GM12878 (cell line): ENCODE measurements around the gene CCL15. TPM values are rescaled to one million over a fixed set of nuclear protein-coding genes. Genes with fewer than 3 reads are reported as not detected.

Source experiments
- ATF7 ChIP-seq: fragments of 450-650 bp; IDR thresholded peaks from 2 replicates; pipeline ENCODE4 v1.6.1; 2016; ENCODE audit warnings: low read depth, mild to moderate bottlenecking
- CBX3 ChIP-seq: fragments of 200-600 bp; sonication (generic); IDR thresholded peaks from 2 replicates; pipeline ENCODE4 v1.6.1; 2016; ENCODE audit warnings: low read depth, borderline replicate concordance
- CREM ChIP-seq: IDR thresholded peaks from 2 replicates; pipeline ENCODE4 v1.6.1; 2014; ENCODE audit warnings: antibody characterized with exemption, low read depth
- EGR1 ChIP-seq, 2 experiments: IDR thresholded peaks; 1 replicate in 1 of 2; 2 replicates in 1 of 2; pipeline ENCODE4 v1.6.1; 2011 to 2012; ENCODE audit warnings: low read depth in 2 of 2, low read length in 2 of 2, borderline replicate concordance in 1 of 2, mild to moderate bottlenecking in 1 of 2, moderate library complexity in 1 of 2
- ESRRA ChIP-seq: IDR thresholded peaks from 2 replicates; pipeline ENCODE4 v1.6.1; 2012; ENCODE audit warnings: mild to moderate bottlenecking, low read length, improper control_type of control experiment
- FOXM1 ChIP-seq: IDR thresholded peaks from 2 replicates; pipeline ENCODE4 v1.6.1; 2012; ENCODE audit warnings: low read depth, mild to moderate bottlenecking, inconsistent platforms, low read length, moderate library complexity
- IKZF1 ChIP-seq: fragments of 450-650 bp; conservative IDR thresholded peaks from 2 replicates; pipeline ENCODE4 v1.6.1; 2017; ENCODE audit warnings: antibody characterized with exemption, mild to moderate bottlenecking
- KAT2A ChIP-seq: conservative IDR thresholded peaks from 2 replicates; pipeline ENCODE4 v1.6.1; 2011; ENCODE audit warnings: low read depth, low read length; ENCODE audit not compliant: control insufficient read depth
- MEF2B ChIP-seq: fragments of 450-650 bp; IDR thresholded peaks from 2 replicates; pipeline ENCODE4 v1.6.1; 2018; ENCODE audit warnings: mild to moderate bottlenecking, moderate library complexity; ENCODE audit not compliant: partially characterized antibody, poor library complexity, severe bottlenecking
- NFIC ChIP-seq: IDR thresholded peaks from 2 replicates; pipeline ENCODE4 v1.6.1; 2012; ENCODE audit warnings: low read depth, mild to moderate bottlenecking, inconsistent platforms, low read length, moderate library complexity
- NR2F1 ChIP-seq: fragments of 450-650 bp; conservative IDR thresholded peaks from 2 replicates; pipeline ENCODE4 v1.6.1; 2017; ENCODE audit warnings: mild to moderate bottlenecking
- POLR2AphosphoS5 ChIP-seq: IDR thresholded peaks from 2 replicates; pipeline ENCODE4 v1.6.1; 2011; ENCODE audit warnings: mild to moderate bottlenecking, low read length, inconsistent platforms
- SRF ChIP-seq, 2 experiments: IDR thresholded peaks; 2 replicates each; pipeline ENCODE4 v1.6.1; 2011; ENCODE audit warnings: low read depth in 2 of 2, low read length in 2 of 2, mild to moderate bottlenecking in 1 of 2, moderate library complexity in 1 of 2
- TAF1 ChIP-seq: IDR thresholded peaks from 2 replicates; pipeline ENCODE4 v1.6.1; 2011; ENCODE audit warnings: mild to moderate bottlenecking, low read depth, low read length, borderline replicate concordance
- TCF7 ChIP-seq: IDR thresholded peaks from 2 replicates; pipeline ENCODE4 v1.6.1; 2014; ENCODE audit warnings: antibody characterized with exemption, borderline replicate concordance
- YBX1 ChIP-seq: fragments of 450-650 bp; IDR thresholded peaks from 2 replicates; pipeline ENCODE4 v1.6.1; 2016; ENCODE audit warnings: antibody characterized with exemption
- ZNF384 ChIP-seq: IDR thresholded peaks from 2 replicates; pipeline ENCODE4 v1.6.1; 2012; ENCODE audit warnings: low read depth, mild to moderate bottlenecking, low read length, improper control_type of control experiment, borderline replicate concordance
- polyA plus RNA-seq, 11 experiments: library from polyadenylated mRNA; depleted of rRNA in 4 of 11; unstranded in 6 of 11; stranded (reverse) in 5 of 11; fragments of >200 nt; fragmentation: Nextera tagmentation in 4 of 11; fragmentation: Illumina TruSeq in 1 of 11; extraction: Ambion mirVana in 4 of 11; extraction: Trizol in 1 of 11; gene quantifications; 1 replicate in 1 of 11; 2 replicates in 10 of 11; pipeline versions ENCODE4 v1.2.1 to v1.2.3, GENCODE V29; 2011 to 2016; ENCODE audit warnings: inconsistent platforms in 2 of 11, missing spikeins in 2 of 11, low read depth in 1 of 11
- total RNA-seq, 4 experiments: library from RNA; depleted of rRNA in 3 of 4; stranded (reverse); fragments of >200 nt in 3 of 4; fragmentation: Illumina TruSeq in 1 of 4; extraction: Trizol in 1 of 4; gene quantifications; 2 replicates each; pipeline versions ENCODE4 v1.2.1 to v1.2.3, GENCODE V29; 2013 to 2021
- TF ChIP-seq, protein P1 (sequence below): IDR thresholded peaks from 2 replicates; pipeline ENCODE4 v1.6.1; 2012; ENCODE audit warnings: improper control_type of control experiment, low read depth, low read length; ENCODE audit not compliant: insufficient replicate concordance
- TF ChIP-seq, protein P2 (sequence below): IDR thresholded peaks from 2 replicates; pipeline ENCODE4 v1.6.1; 2012; ENCODE audit warnings: low read length, inconsistent platforms
- TF ChIP-seq, protein P3 (sequence below): fragments of 450-650 bp; IDR thresholded peaks from 2 replicates; pipeline ENCODE4 v1.6.1; 2017; ENCODE audit warnings: borderline replicate concordance
- TF ChIP-seq, protein P4 (sequence below): IDR thresholded peaks from 2 replicates; pipeline ENCODE4 v1.6.1; 2011; ENCODE audit warnings: borderline replicate concordance, low read depth, mild to moderate bottlenecking, moderate library complexity, mixed read lengths, low read length; ENCODE audit not compliant: insufficient read depth; ENCODE audit errors: extremely low read length
- TF ChIP-seq, protein P5 (sequence below): fragments of 450-650 bp; IDR thresholded peaks from 2 replicates; pipeline ENCODE4 v1.6.1; 2014; ENCODE audit warnings: mild to moderate bottlenecking

CCL15 gene
- total and polyA plus RNA-seq, 10 of the 15 experiments (the other 5 are each of a cell fraction or from before 2014, with no cell fraction given) = 0.12 TPM; not detected in 9

DNA sequence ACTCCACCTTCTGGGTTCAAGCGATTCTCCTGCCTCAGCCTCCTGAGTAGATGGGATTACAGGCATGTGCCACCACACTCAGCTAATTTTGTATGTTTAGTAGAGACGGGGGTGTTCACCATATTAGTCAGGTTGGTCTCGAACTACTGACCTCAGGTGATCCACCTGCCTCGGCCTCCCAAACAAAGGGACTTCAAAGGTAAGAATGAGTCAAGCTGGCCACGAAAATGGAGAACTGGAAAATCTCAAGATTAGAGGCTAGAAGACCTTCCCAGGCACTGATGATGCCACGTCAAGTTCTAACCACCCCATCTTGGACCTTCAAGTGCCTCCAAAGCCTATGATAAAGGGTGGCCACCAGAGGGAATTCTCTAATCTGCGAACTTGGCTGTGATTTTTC is 1.3 kb upstream of the CCL15 start (continued):
- TF ChIP-seq, protein P1, sequence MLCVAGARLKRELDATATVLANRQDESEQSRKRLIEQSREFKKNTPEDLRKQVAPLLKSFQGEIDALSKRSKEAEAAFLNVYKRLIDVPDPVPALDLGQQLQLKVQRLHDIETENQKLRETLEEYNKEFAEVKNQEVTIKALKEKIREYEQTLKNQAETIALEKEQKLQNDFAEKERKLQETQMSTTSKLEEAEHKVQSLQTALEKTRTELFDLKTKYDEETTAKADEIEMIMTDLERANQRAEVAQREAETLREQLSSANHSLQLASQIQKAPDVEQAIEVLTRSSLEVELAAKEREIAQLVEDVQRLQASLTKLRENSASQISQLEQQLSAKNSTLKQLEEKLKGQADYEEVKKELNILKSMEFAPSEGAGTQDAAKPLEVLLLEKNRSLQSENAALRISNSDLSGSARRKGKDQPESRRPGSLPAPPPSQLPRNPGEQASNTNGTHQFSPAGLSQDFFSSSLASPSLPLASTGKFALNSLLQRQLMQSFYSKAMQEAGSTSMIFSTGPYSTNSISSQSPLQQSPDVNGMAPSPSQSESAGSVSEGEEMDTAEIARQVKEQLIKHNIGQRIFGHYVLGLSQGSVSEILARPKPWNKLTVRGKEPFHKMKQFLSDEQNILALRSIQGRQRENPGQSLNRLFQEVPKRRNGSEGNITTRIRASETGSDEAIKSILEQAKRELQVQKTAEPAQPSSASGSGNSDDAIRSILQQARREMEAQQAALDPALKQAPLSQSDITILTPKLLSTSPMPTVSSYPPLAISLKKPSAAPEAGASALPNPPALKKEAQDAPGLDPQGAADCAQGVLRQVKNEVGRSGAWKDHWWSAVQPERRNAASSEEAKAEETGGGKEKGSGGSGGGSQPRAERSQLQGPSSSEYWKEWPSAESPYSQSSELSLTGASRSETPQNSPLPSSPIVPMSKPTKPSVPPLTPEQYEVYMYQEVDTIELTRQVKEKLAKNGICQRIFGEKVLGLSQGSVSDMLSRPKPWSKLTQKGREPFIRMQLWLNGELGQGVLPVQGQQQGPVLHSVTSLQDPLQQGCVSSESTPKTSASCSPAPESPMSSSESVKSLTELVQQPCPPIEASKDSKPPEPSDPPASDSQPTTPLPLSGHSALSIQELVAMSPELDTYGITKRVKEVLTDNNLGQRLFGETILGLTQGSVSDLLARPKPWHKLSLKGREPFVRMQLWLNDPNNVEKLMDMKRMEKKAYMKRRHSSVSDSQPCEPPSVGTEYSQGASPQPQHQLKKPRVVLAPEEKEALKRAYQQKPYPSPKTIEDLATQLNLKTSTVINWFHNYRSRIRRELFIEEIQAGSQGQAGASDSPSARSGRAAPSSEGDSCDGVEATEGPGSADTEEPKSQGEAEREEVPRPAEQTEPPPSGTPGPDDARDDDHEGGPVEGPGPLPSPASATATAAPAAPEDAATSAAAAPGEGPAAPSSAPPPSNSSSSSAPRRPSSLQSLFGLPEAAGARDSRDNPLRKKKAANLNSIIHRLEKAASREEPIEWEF = no peak
- TF ChIP-seq, protein P2, sequence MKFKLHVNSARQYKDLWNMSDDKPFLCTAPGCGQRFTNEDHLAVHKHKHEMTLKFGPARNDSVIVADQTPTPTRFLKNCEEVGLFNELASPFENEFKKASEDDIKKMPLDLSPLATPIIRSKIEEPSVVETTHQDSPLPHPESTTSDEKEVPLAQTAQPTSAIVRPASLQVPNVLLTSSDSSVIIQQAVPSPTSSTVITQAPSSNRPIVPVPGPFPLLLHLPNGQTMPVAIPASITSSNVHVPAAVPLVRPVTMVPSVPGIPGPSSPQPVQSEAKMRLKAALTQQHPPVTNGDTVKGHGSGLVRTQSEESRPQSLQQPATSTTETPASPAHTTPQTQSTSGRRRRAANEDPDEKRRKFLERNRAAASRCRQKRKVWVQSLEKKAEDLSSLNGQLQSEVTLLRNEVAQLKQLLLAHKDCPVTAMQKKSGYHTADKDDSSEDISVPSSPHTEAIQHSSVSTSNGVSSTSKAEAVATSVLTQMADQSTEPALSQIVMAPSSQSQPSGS = peak; percentile 74
- peak; percentile 93 for TF ChIP-seq NR2F1
- peak; percentile 94 for TF ChIP-seq TCF7
- TF ChIP-seq ESRRA = no peak
- no peak for TF ChIP-seq KAT2A
- TF ChIP-seq MEF2B = peak; percentile 46
- TF ChIP-seq SRF (IDR thresholded peaks at IDR 0.05; ENCODE audit: low read depth in 2 of 2, low read length in 2 of 2) = 0 out of 4 replicates have a peak, but pooled peaks of 1 of the 2 experiments have one; percentile 16
- no peak for TF ChIP-seq ZNF384
- no peak for TF ChIP-seq ATF7
- TF ChIP-seq EGR1 (IDR thresholded peaks at IDR 0.05; ENCODE audit: borderline replicate concordance in 1 of 2, low read depth in 2 of 2, low read length in 2 of 2) = peak in 1 of 2 experiments; percentile 38; a peak in 1 of 3 replicates
- peak; percentile 77 for TF ChIP-seq CREM
- TF ChIP-seq YBX1 = no peak
- no peak for TF ChIP-seq POLR2AphosphoS5
- peak; percentile 92 for TF ChIP-seq FOXM1
- no peak for TF ChIP-seq CBX3
- no peak for TF ChIP-seq TAF1
- TF ChIP-seq, protein P3, sequence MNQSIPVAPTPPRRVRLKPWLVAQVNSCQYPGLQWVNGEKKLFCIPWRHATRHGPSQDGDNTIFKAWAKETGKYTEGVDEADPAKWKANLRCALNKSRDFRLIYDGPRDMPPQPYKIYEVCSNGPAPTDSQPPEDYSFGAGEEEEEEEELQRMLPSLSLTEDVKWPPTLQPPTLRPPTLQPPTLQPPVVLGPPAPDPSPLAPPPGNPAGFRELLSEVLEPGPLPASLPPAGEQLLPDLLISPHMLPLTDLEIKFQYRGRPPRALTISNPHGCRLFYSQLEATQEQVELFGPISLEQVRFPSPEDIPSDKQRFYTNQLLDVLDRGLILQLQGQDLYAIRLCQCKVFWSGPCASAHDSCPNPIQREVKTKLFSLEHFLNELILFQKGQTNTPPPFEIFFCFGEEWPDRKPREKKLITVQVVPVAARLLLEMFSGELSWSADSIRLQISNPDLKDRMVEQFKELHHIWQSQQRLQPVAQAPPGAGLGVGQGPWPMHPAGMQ = no peak
- TF ChIP-seq, protein P4, sequence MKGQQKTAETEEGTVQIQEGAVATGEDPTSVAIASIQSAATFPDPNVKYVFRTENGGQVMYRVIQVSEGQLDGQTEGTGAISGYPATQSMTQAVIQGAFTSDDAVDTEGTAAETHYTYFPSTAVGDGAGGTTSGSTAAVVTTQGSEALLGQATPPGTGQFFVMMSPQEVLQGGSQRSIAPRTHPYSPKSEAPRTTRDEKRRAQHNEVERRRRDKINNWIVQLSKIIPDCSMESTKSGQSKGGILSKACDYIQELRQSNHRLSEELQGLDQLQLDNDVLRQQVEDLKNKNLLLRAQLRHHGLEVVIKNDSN = no peak
- peak; percentile 85; the same call in 1 of the 2 replicates for TF ChIP-seq NFIC
- TF ChIP-seq, protein P5, sequence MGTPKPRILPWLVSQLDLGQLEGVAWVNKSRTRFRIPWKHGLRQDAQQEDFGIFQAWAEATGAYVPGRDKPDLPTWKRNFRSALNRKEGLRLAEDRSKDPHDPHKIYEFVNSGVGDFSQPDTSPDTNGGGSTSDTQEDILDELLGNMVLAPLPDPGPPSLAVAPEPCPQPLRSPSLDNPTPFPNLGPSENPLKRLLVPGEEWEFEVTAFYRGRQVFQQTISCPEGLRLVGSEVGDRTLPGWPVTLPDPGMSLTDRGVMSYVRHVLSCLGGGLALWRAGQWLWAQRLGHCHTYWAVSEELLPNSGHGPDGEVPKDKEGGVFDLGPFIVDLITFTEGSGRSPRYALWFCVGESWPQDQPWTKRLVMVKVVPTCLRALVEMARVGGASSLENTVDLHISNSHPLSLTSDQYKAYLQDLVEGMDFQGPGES = no peak
- peak; percentile 73 for TF ChIP-seq IKZF1
